ENCODE measurements around the gene ZKSCAN7. TPM values are rescaled to one million over a fixed set of nuclear protein-coding genes. Genes with fewer than 3 reads are reported as not detected.

ZKSCAN7 gene
- 1 to 10 TPM; 4.9 to 5.3 TPM for total RNA-seq

DNA sequence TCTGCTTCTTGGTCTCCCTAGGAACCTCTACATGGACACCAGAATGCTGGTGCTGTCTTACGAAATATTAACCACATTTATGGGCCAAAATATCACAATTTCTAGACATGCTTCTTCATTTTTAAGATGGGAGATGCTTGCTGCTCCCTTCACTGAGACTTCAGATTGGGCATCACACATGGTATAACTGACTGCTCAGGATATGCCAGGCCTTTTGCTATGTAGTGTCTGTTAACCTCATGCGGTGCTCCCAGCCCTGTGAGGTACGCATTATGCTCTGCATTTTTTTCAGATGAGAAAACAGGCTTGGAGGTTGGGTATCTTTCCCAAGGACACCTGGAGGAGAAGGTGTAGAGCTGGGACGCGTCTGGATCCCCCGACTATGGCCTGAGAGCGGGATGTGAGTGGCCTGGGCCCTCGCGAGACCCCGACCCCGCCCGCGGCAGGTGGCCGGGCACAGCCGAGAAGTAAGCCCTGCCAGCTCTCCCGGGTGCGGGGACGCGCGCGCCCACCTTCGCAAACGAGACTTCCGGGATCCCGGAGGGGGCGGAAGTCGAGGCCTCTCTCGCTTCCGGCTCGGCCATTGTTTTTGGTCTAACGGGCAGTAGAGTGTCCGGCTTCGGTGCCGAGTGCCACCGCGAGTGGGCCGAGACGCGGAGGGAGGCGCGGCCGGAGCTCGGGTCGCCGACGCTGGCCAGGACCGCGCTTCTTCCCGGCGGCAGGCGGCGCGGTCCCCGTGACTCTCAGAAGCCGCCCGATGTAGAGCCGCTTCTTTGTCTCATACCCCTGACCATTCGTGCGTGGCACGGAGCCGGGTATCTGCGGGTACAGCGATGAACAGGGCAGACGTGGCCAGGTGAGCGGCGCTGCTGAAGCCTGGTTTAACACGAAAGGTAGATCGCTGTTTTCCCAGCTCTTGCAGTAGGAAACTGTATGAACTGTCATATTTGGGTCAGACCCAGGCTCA is at the start of gene ZKSCAN7:
TSS of gene ZKSCAN7 (plus strand) at position 568 of the 967 bp plus-strand sequence. CDS start 1,855 bp downstream, outside the sequence.
- DNase-seq (peak; percentile 75), ATAC-seq (ENCODE audit: low read depth) (peak; percentile 79)
- peak within 1 kb of the TSS; percentile 92 for H3K4me3 Mint-ChIP-seq
- POLR2A ChIA-PET = interaction anchor here (0.5 to 1.5 kb wide), 4 partner anchors 70 to 421 kb away, joined by 3 to 6 read pairs (median 4); partner anchors contain the start of genes EXOSC7, TCAIM, ZDHHC3 and ZNF197
- peaks cover 11% of the 10 kb centered on the region for H3K4me1 Mint-ChIP-seq
- peaks cover 34% of the 10 kb centered on the region for H3K36me3 Mint-ChIP-seq
- peaks cover 21% of the 10 kb centered on the region for H3K9me3 Mint-ChIP-seq
- H3K27me3 Mint-ChIP-seq = no peaks in the 10 kb centered on the region
- peak within 1 kb of the TSS; percentile 88 for H3K27ac Mint-ChIP-seq

DNA sequence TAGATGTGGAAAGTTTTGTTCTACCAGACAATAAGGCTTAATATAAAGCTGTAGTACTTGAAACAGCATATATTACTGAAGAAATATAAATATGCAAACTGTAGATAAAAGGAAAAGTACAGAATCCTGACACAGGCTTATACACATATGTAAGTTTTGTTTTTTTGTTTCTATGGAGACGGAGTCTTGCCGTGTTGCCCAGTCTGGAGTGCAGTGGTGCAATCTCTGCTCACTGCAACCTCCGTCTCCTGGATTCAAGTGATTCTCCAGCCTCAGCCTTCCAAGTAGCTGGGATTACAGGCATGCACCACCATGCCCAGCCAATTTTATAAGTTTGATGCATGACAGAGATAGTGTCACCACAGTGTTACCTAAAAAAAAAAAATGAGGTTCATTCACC is 48.4 kb upstream of the ZKSCAN7 start:
- POLR2A ChIA-PET = no interaction called here
- H3K4me1 Mint-ChIP-seq = peaks cover 21% of the 10 kb centered on the region
- no peak overlapping the region for H3K27ac Mint-ChIP-seq
- ATAC-seq (ENCODE audit: low read depth) = no peak
- no peak overlapping the region for H3K4me3 Mint-ChIP-seq
- H3K27me3 Mint-ChIP-seq = no peaks in the 10 kb centered on the region
- peaks cover 57% of the 10 kb centered on the region for H3K36me3 Mint-ChIP-seq
- no peak for DNase-seq
- peaks cover 27% of the 10 kb centered on the region for H3K9me3 Mint-ChIP-seq

DNA sequence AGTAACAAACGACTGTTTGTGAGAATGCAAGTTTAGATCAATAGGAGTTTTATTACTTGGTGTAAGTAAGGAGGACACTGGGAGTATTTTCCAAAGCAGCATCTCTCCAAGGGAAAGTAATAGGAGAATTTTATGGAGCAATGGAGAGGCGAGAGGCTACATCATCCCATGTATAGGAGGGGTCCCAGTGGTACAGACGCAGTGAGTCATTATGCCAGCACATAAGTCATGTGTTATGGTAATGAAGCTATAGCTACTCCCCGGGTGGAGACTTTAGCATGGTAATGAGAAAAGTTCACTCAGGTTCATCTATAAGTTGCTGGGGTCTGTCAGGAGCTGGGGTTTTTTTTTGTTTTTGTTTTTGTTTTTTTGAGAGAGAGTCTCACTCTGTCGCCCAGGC is 48.0 kb upstream of the ZKSCAN7 start:
- no peak for DNase-seq
- peaks cover 53% of the 10 kb centered on the region for H3K36me3 Mint-ChIP-seq
- no peaks in the 10 kb centered on the region for H3K27me3 Mint-ChIP-seq
- no peak for ATAC-seq (ENCODE audit: low read depth)
- peaks cover 21% of the 10 kb centered on the region for H3K4me1 Mint-ChIP-seq
- no peak overlapping the region for H3K27ac Mint-ChIP-seq
- no peak overlapping the region for H3K4me3 Mint-ChIP-seq
- POLR2A ChIA-PET = interaction anchor here (1.1 kb wide), 1 partner anchor 15 kb away, joined by 3 read pairs; no protein-coding TSS in a partner anchor
- peaks cover 24% of the 10 kb centered on the region for H3K9me3 Mint-ChIP-seq

DNA sequence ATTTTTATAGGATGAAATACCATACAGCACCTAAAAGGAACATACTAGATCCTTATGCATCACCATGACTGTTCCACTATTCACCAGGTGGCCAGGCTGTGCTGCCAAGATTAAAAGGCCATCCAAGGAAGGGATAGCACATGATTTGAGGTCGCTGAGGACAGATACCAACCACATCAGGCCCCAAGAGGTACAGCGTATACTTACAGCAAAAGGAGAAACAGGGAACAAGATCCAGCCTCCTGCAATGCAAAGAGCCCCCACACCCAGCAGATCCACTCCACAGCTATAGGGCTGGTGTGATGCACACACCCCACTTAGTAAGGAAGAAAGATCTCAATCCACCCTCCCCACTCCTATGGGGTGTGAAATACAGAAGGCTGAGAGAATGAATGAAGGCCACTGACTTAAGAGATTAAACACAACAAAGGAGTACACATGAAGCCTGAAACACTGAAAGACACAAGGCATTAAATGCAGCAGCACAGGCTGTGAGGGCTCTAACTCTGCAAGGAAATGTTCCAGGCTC is 45.5 kb upstream of the ZKSCAN7 start:
- POLR2A ChIA-PET = interaction anchor here (2.1 kb wide), 1 partner anchor 252 kb away, joined by 9 read pairs; the partner anchor contains the start of genes KIAA1143 and KIF15
- peaks cover 35% of the 10 kb centered on the region for H3K36me3 Mint-ChIP-seq
- ATAC-seq (ENCODE audit: low read depth) (no peak), DNase-seq (no peak)
- peak overlapping the region; percentile 96 for H3K27ac Mint-ChIP-seq
- H3K9me3 Mint-ChIP-seq = peaks cover 11% of the 10 kb centered on the region
- peaks cover 2% of the 10 kb centered on the region for H3K27me3 Mint-ChIP-seq
- peaks cover 23% of the 10 kb centered on the region for H3K4me1 Mint-ChIP-seq
- peak overlapping the region; percentile 98 for H3K4me3 Mint-ChIP-seq

DNA sequence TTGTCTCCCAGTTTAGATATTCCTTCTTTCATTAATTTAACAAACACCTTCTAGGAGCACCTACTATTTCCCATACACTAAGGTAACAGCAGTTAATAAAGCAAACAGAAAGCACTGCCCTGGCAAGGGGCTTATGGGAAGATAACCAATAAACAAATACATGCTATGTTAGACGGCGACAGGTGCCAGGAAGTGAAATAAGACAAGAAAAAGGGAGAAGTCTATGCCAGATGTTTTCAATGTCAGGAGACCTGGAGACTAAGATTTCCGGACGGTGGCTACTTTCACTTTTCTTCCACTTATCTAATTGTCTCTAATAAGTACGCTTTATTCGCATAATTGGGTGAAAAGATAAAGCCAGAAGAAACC is 45.0 kb upstream of the ZKSCAN7 start:
- H3K27me3 Mint-ChIP-seq = peaks cover 2% of the 10 kb centered on the region
- DNase-seq (no peak), ATAC-seq (ENCODE audit: low read depth) (peak; percentile 2)
- POLR2A ChIA-PET = interaction anchor here (1.4 to 2.1 kb wide), 8 partner anchors 20 to 252 kb away, joined by 3 to 27 read pairs (median 10); partner anchors contain the start of genes KIAA1143, KIF15, TCAIM and ZNF197
- H3K9me3 Mint-ChIP-seq = peaks cover 11% of the 10 kb centered on the region
- peak overlapping the region; percentile 98 for H3K4me3 Mint-ChIP-seq
- H3K27ac Mint-ChIP-seq = peak overlapping the region; percentile 96
- H3K36me3 Mint-ChIP-seq = peaks cover 34% of the 10 kb centered on the region
- peaks cover 23% of the 10 kb centered on the region for H3K4me1 Mint-ChIP-seq

DNA sequence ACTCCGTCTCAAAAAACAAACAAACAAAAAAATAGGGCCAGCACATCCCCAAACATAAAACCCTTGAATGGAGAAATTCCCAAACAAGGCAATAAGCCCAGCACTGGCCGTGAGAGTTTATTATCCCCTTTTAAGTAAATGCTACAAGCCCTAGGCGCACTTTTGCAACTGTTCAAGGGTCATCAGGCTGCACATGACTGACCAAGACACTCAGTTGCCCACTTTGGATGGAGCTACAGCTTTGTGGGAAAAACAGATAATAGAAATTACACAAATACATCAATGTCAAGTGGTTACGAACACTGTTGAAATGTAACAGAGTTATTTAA is 43.8 kb upstream of the ZKSCAN7 start:
- peak overlapping the region; percentile 98 for H3K4me3 Mint-ChIP-seq
- peaks cover 5% of the 10 kb centered on the region for H3K9me3 Mint-ChIP-seq
- H3K27me3 Mint-ChIP-seq = peaks cover 2% of the 10 kb centered on the region
- H3K36me3 Mint-ChIP-seq = peaks cover 22% of the 10 kb centered on the region
- ATAC-seq (ENCODE audit: low read depth) (no peak), DNase-seq (no peak)
- H3K4me1 Mint-ChIP-seq = peaks cover 23% of the 10 kb centered on the region
- H3K27ac Mint-ChIP-seq = peak overlapping the region; percentile 96
- POLR2A ChIA-PET = interaction anchor here (0.5 to 2.1 kb wide), 14 partner anchors 21 to 465 kb away, joined by 3 to 27 read pairs (median 4); partner anchors contain the start of genes KIAA1143, KIF15, TCAIM and ZNF197

DNA sequence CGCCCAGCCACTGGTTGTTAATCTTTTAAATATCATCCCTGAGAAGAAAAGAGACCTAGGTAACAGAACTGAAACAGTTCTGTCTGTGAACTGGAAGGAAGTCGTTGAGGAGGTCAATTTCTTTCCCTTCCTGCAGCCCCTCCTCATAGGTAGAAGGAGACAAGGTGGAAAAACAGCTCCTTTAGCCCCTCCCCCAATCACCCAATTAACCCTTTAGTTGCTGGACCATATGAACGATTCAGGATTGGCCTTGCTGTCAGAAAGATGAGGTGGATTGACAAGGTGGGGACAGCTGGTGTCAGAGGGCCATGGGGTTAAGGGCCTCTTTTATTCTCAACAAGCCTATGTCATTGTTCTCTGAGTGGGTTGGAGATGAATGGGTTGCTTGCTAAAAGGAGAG is 41.5 kb upstream of the ZKSCAN7 start:
- Mint-ChIP-seq H3K4me3 (no peak overlapping the region), H3K36me3 (peaks cover 5% of the 10 kb centered on the region), H3K4me1 (peaks cover 20% of the 10 kb centered on the region), H3K27me3 (peaks cover 8% of the 10 kb centered on the region), H3K9me3 (no peaks in the 10 kb centered on the region), H3K27ac (no peak overlapping the region)
- DNase-seq (no peak), ATAC-seq (ENCODE audit: low read depth) (no peak)
- POLR2A ChIA-PET = no interaction called here

DNA sequence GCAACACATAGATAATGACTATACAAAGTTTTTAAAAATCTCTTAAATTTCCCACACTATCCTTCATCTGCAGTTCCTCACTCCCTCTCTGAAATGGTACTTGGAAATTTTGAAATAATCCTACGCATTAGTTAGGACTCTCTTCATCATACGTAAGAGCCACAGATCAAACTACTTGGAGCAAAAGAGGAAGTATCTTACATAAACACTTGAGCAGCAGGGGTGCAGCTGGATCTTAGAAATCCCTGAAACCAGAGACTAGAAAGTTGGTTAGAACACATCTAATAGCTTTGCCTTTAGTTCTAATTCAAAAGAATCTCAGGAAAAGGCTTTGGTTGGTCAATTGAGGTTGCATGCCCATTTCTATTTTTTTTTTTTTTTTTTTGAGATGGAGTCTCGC is 38.8 kb upstream of the ZKSCAN7 start:
- DNase-seq = no peak
- no peaks in the 10 kb centered on the region for H3K9me3 Mint-ChIP-seq
- no peaks in the 10 kb centered on the region for H3K36me3 Mint-ChIP-seq
- POLR2A ChIA-PET = no interaction called here
- H3K27ac Mint-ChIP-seq = no peak overlapping the region
- H3K27me3 Mint-ChIP-seq = peaks cover 17% of the 10 kb centered on the region
- no peak for ATAC-seq (ENCODE audit: low read depth)
- peaks cover 8% of the 10 kb centered on the region for H3K4me1 Mint-ChIP-seq
- no peak overlapping the region for H3K4me3 Mint-ChIP-seq

DNA sequence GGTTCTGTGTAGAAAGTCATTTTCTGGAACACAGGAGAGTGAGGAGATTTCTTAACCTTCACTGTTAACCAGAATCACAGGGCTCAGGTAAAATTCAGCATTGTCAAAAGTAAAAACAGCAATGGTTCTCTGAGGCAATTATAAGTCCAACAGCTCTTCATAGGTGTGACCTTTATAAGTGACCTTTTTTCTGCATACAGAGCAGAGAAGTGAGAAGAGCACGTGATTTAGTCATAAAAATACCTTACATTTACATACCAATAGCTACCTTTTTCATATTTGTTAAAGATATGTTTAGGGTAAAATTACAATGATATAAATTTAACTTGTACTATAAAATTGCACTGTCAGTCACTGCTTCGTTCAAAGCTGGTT is 36.2 kb upstream of the ZKSCAN7 start:
- no peaks in the 10 kb centered on the region for H3K9me3 Mint-ChIP-seq
- POLR2A ChIA-PET = no interaction called here
- H3K4me1 Mint-ChIP-seq = peaks cover 7% of the 10 kb centered on the region
- H3K27ac Mint-ChIP-seq = no peak overlapping the region
- peaks cover 31% of the 10 kb centered on the region for H3K27me3 Mint-ChIP-seq
- DNase-seq (no peak), ATAC-seq (ENCODE audit: low read depth) (no peak)
- H3K4me3 Mint-ChIP-seq = no peak overlapping the region
- H3K36me3 Mint-ChIP-seq = no peaks in the 10 kb centered on the region

DNA sequence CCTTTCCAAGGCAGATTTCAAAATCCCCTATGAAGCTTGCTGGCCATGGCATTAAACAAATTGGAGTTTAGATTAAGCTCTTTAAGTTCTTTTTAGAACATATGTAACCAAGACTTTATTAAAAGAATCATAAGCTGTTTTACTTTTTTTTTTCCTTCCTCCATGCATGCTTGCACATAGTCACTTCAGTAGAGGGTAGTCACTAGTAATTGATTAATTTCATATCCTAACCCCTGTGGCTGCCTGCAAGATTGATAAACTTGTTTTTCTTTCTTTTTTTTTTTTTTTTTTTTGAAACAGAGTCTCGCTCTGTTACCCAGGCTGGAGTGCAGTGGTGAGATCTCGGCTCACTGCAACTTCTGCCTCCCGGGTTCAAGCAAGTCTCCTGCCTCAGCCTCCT is 33.3 kb upstream of the ZKSCAN7 start:
- no peaks in the 10 kb centered on the region for H3K9me3 Mint-ChIP-seq
- DNase-seq (no peak), ATAC-seq (ENCODE audit: low read depth) (no peak)
- no peak overlapping the region for H3K27ac Mint-ChIP-seq
- peaks cover 35% of the 10 kb centered on the region for H3K27me3 Mint-ChIP-seq
- H3K4me3 Mint-ChIP-seq = no peak overlapping the region
- H3K36me3 Mint-ChIP-seq = no peaks in the 10 kb centered on the region
- POLR2A ChIA-PET = interaction anchor here (0.6 kb wide), 1 partner anchor 413 kb away, joined by 3 read pairs; no protein-coding TSS in a partner anchor
- peaks cover 6% of the 10 kb centered on the region for H3K4me1 Mint-ChIP-seq

DNA sequence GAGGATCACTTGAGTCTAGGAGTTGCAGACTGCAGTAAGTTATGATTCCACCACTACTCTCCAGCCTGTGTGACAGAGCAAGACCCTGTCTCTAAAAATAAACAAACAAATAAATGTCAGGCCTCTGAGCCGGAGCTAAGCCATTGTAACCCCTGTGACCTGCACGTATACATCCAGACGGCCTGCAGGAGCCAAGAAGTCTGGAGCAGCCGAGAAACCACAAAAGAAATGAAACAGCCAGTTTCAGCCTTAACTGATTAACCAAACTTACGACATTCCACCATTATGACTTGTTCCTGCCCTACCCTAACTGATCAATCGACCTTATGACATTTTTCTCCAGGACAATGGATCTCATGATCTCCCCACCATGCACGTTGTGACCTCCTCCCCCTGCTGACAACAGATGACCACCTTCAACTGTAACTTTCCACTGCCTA is 32.5 kb upstream of the ZKSCAN7 start:
- POLR2A ChIA-PET = no interaction called here
- Mint-ChIP-seq H3K36me3 (no peaks in the 10 kb centered on the region), H3K9me3 (no peaks in the 10 kb centered on the region), H3K27ac (no peak overlapping the region), H3K4me1 (peaks cover 6% of the 10 kb centered on the region), H3K27me3 (peaks cover 34% of the 10 kb centered on the region), H3K4me3 (no peak overlapping the region)
- DNase-seq = no peak
- no peak for ATAC-seq (ENCODE audit: low read depth)

DNA sequence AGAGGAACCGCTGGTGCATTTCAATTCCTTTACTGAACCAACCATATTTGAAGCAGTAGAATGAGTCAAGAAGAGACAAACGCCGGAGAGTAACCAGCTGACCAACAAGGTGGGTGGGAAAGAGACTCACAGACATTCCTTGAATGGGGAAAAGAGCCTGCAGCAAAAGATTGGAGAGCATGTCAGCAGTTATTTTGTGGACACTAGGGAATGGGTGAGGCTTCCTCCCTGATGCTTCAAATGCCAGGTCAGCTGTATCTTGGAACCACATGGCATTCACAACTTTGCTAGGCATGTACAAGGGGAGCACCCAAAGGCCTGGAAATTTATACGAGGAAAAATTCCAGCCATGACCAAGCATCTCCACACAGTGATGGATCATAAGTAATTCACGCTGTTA is 29.9 kb upstream of the ZKSCAN7 start:
- Mint-ChIP-seq H3K9me3 (no peaks in the 10 kb centered on the region), H3K27me3 (peaks cover 28% of the 10 kb centered on the region), H3K4me3 (no peak overlapping the region), H3K27ac (no peak overlapping the region), H3K36me3 (no peaks in the 10 kb centered on the region), H3K4me1 (no peaks in the 10 kb centered on the region)
- POLR2A ChIA-PET = no interaction called here
- DNase-seq = no peak
- ATAC-seq (ENCODE audit: low read depth) = no peak

DNA sequence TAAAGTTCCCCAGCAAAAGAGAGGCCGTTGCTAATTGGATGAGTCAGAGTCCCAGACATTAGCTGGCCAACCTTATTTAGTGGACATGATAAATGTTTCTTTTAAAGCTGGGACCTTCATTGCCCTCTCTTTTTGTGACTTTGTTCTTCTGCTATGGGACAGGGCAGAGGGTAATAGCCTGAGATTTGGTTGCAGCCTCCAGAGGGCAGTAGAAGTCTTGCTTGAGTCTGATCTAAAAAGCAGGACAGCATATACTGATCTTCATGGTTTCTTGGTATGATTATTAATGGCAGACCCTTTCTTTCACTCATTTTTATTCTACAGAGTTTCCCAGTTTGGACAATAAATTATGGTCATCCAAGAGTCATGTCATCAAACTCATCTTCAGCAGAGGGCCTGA is 25.1 kb upstream of the ZKSCAN7 start:
- Mint-ChIP-seq H3K36me3 (no peaks in the 10 kb centered on the region), H3K27me3 (peaks cover 11% of the 10 kb centered on the region), H3K4me1 (peaks cover 1% of the 10 kb centered on the region), H3K4me3 (no peak overlapping the region), H3K27ac (no peak overlapping the region), H3K9me3 (no peaks in the 10 kb centered on the region)
- DNase-seq (no peak), ATAC-seq (ENCODE audit: low read depth) (no peak)
- POLR2A ChIA-PET = no interaction called here

All from activated naive CD8-positive, alpha-beta T cell treated with anti-CD3 and anti-CD28 coated beads, Interleukin-2, amount 10 ng/mL, durations not matched to agents 7 days and 5 days (primary cell).